ENCODE data around the gene LRCH1. TPM values are rescaled to one million over a fixed set of nuclear protein-coding genes. Genes with fewer than 3 reads are reported as not detected.

The LRCH1 gene
- polyA plus RNA-seq, 1 donor = 20.7 TPM

DNA sequence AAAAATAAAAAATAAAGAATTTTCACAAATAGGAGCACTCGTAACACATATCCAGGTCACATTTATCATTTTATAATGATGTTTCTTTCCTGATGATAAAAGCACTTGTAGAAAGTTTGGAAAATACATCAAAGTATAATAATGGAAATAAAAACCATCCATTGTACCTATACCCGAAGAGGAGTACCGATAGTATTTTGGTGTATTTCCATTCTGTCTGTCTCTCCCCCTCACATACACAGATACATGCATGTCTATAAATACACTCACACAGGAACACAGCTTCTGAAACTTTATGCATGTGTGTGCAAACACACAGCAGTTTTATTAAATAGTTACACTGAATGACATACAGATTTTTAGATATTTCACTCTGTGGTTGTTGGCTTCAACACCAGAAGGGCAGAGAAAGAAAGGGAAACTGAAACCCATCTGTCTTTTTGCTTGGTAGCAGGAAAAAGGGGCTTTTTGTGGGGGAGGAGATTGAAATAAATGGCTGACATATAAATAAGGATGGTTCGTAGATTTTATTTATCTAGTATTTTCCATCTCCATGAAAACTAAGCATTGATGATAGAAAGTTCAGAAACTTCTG, 114.8 kb downstream of the LRCH1 start:
- no peak for DNase-seq

DNA sequence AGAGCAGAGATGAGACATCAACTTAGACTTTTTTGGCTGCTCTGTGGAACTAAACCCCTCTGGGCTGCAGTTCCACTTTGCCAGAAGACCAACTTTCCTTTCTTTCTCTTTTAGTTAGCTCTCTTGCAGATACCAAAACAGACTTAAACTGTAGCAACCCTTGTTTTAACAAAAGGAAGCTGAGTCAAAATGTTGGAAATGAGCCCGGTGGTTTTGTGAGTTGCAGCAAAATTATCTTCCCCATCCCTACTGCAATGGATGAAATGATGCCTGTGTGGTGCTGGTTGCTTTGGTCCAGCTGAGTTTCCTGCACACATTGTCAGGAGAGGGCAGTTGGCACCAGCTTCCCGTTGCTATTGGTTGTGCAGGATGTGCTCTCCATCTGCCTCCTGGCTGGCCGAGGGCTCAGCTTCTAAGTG, 115.3 kb downstream of the LRCH1 start:
- no peak for DNase-seq

DNA sequence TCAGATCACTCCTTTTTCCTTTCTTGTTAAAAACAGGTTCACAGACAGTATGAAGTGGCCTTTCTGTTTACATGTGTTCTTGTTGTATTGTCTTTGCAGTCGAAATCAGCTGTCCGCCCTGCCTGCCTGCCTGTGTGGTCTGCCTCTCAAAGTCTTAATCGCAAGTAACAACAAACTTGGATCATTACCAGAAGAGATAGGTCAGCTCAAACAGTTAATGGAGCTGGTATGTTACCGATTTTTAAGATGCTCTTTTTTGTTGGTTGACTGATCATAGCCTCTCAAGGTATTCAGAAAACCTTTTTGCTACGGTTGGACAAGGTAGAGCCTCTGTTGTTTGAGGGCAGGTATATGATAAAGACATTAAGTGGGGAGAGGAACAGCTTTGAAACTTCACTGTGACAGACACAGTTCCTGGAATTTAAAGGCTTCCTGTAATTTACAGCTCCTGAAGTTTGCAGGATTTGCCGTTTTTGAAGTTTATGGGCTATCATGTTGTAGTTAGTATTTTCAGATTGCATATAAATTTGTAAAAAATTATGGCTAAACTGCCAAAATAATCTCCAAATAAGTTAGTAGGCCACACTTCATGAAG, 116.1 kb downstream of the LRCH1 start:
- no peak for DNase-seq

DNA sequence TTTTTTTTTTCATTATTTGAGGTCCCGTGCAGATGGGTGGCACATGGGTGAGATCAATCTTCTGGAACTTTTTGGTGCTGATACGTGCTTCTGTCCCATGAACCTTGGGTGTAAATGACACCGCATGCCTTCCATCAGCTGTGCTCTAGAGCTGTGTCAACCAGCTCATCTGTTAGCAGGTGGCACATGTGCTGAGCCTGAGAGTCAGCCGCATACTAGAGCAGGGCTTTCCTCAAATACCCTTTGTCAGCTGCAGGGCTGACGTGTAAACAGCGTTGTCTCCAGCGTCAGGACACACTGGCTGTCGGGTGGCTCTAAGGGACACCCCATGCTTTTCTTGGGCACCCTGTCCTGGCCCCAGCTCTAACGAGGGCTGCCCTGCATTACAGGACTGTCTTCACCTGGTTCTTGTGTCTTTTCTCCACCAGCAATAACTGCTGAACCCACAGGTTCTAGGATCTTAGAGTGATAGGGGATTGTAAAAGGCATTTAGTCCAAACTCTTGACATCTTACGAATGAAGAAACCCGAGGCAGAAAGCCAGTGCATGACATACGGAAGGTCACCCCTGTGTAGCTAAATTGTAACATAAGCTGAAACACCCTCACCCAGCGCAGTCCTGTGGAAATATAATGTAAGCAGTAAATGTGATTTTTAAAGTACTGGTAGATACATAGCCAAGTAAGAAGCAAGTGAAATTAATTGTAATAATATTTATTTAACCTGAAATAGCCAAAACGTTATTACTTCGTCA, 119.5 kb downstream of the LRCH1 start:
- no peak for DNase-seq

DNA sequence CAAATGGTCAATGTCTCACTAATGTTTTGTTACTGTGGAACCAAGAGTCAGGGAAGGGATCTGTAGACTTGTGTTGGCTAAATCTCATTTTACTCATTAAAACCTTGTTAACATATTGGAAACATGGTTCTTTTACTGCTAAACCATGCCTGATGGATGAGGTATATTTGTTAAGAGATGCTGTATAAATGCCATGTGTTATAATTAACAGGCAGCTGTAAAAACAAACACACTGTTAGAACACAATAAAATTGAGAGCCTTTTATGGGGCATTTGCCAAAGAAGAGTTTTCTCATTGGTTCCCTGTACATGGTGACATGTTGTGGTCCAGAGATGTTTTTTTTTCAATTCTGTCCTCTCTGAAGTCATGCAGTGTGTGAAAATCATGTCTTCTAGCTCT, 122.0 kb downstream of the LRCH1 start:
- no peak for DNase-seq

DNA sequence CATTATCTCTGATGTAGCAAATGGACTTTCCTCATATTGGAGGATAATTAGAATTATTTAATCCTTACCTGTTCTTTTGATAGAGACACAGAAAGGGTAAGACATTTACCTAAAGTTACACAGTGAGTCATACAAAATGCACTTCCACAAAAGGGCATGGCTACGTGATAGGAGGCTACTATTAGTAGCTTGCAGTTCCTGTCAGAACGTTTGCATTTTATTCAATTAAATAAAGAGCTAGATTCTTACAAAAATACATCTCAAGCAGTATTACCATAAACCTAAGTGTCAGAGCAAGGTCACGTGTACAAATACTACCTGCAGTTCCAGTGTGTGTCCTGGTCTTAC, 123.4 kb downstream of the LRCH1 start:
- no peak for DNase-seq

DNA sequence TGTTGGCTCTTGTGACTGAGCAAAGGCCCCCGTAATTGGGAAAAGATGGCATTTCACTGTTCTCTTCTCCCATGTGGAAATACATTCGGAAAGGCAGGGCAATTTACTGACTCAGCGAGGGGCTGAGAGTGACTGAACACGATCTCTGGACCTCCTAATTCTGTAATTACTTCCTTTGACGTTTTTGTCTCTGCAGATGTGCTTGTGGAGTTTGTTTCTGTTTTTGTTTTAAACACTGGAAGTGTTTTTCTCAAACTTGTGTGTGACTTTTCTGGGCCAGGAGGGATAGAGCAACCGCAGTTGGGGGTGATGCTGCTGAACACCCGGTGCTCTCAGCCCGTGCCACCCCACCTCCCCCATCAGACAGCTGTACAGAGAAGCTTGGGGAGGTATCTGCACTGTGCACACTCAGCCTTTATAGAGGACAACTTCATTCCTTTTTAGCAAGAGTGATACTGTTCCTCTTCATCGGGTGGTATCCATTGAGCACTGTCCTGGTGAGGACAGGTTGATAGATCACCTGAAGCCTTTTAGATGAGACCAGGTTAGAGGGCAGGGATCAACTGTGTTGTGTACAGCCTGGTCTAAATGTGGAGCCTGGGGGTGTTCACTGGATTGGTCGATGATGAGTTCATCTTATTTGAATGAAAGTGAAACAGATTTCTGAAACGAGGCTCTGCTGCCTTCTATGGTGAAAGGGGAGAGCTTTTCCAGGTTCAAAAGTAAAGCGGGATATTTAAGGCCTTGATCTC, 126.6 kb downstream of the LRCH1 start:
- peak; percentile 54 for DNase-seq

DNA sequence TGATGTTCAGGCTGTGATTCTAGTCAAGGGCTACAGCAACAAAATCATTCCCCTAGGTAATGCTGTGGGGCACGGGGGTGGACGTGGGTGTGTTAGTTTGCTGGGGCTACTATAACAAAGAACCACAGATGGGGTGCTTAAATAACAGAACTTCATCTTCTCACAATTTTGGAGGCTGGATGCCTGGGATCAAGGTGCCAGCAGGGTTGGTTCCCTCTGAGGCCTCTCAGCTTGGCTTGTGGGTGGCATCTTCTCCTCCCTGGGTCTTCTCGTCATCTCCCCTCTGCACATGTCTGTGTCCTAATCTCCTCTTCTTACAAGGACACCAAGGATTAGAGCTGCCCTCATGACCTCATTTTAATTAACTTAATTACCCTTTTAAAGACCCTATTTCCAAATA, 129.0 kb downstream of the LRCH1 start:
- DNase-seq = no peak

DNA sequence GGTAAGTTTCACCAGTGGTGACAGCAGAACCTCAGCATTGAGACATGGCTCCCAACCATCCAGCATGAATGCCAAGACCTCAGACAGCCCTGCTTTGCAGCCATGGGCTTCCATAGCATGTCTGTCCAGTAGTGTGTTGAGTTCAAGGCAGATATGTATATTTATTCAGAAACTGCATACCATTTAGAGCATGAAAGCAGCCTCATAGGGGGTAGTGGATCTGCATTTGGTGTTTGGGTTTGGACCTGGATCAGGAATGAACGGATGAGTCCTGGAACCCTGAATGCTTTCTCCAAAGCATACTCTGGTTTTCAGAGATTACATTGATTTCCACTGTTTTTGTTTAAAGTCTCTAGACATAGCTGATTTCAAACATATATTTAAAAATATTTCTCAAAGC, 129.7 kb downstream of the LRCH1 start:
- DNase-seq = no peak

DNA sequence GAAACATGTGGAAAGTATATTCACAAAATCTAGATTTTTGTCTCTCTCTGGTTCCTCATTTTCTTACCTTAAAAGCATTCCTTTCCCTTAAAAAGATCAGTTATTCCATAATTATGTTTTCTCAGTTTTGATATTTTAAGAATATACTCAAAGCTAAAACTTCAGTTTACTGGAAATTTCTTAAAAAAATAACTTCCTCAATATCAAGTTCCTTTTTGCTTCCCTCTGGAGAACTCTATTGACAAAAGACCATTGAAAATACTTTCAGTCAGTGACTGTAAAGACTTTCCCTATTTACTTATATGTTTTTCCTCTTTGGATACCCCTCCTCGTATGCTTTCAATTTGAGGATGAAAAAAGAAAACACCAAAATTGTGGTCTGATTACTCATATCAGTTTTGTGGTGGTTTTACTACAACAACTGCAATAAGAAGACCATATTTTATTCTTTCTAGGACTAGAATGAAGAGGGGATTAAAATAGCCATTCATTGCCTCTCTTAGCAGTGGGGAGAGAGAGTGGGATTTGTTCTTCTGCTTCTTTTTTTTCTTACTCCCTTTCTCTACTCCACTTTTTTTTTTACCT, 130.8 kb downstream of the LRCH1 start:
- no peak for DNase-seq

DNA sequence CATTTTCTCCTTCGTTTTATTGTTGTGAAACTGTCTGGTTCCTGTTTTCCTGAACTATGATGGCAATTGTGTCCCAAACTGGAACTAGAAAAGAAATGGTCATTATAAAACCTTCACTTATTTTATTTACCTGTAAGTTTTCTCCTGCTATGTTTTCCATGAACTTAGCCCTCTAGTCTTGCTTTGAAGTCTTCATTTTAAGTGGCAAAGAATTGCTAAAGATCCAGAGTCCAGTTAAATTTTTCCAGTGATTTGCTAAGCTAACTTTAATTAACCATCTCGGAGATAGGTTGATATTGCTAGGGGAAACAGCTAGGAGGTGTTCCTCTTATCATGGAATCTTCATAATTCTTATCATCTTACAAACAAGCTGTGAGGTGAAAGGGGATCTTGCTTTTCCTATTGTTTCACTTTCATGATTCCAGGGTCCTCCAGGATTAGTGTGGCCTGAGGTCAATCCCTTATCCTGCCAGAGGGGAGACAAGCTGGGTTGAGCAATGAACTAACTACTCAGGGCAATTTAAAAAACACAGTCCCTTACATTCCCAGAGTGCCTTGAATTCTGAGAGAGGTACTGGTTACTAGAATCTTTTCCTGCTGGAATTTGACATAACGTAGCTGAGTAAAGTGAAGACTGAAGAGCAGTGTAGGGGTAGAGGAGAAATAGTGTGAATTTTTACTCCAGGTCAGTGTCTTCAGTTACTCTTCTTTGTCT, 131.5 kb downstream of the LRCH1 start:
- DNase-seq = no peak

DNA sequence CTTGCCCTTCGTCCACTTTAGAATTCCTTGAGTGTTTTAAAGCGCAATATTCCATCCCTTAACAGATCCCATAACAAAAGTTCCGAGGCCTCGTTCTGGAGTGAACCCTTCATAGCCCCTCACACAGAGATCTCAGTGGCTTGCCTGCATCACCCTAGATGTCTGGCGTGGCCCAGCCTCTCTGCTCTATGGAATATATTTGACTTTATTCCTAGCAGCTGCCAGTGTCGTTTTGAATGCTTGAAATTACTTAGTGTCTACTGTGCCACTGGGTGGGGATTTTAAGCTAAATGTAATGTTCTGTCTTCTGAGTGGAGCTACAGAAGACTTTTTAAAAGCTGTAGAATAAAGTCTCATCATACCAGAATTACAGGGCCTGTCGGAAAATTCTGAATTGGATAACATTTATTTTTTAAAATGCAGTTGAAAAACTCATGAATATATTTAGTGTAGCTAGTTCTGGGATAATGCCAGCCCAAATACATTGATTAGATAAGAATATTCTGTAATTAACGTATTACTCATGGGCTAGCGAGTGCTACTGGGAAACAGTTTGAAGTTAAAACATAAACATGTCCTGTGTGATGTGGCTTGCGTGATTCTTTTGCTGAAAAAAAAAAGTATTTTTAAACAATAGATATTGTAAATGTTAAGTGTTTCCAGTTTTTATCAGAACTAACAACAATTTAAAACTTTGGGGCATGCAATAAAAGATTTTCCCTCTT, 132.2 kb downstream of the LRCH1 start:
- no peak for DNase-seq

DNA sequence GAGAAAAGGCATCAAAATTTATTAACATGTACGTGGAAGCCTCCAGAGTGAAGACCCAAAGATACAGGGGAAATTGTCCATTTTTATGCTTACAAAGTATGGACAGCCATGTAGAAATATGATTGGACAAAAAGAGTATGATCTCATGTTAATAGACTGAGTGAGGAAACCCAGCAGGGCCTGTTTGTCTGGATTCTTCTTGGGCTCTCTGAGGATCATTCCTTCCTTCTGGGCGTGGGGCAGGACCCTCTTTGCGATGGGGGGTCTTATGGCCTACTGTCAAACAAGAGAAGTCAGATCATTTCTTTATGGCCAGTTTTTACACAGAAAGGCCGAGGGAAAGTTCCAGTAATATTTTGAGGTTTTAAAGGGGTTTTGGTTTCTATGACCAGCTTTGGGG, 133.2 kb downstream of the LRCH1 start:
- DNase-seq = no peak

DNA sequence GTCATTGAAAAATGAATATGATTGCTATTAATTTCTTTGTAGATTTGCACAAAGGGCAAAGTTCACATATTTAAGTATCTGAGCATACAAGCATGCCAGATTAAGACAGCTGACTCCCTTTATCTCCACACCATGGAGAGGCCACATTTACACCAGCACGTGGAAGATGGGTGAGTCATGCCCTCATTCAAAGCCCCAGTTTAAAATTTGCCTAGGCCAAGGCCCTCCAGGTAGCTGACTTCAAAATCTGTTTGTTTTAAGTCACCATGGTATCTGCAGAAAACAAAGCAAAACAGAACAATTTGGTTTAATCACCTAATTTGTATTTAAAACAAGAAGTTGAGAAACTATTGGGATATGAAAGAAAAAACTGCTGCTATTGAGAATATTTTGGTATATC, 134.8 kb downstream of the LRCH1 start:
- DNase-seq = no peak

DNA sequence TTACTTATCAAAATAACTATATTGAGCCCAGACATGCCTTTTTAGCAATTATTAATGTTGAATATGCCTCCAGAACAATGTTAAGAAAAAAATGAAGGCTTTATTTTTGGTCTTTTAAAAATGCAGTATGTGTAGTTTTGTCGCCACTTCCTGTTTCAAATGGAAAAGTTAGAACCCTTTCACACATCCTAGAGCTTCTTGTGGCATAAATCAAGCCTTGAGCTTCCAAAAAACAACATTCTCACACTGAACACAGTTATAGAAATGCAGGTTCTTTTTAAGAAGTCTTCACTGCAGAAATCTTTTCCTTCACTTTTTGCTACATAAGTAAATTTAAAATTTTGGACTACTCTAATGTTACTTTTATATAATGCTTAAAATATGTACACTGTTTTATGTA, 135.3 kb downstream of the LRCH1 start:
- DNase-seq = no peak

DNA sequence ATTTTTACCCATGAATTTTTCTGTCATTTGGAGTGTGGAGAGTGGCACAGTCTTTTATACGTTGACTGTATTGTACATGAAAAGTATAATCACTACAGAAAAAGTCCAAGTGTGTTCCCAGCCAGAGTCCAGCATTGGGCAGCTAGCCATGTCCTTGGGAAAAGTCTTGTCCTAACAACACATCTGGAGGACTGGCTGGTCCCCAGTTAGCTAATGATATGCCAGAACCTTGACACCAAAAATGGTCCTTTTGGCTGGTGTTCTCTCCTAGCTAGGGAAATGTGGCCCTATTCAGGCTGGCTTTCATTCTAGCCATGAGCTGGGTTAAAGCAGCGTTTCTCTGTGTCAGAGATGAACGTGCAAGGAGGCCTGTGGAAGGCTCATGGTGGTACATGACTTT, 145.0 kb downstream of the LRCH1 start:
- DNase-seq = peak; percentile 40

DNA sequence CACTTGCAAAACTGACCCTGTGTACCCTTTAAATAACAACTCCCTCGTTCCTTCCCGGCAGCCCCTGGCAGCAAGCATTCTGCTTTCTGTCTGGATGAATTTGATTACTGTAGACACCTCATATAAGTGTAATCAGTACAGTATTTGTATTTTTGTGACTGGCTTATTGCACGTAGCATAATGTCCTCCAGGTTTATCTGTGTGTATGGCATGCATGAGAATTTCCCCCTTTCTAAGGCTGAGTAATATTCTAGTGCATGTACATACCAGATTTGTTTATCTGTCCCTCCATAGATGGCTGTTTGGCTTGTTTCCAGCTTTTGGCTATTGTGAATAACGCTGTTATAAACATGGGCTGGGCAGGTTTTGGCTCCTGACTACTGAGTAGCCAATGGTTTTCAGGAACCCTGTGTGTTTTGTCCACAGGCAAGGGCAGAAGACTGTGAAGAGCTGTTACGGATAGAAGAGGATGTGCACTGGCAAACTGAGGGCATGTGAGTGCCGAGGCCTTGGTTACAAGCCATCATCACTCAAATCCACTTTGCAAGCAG, 146.0 kb downstream of the LRCH1 start:
- no peak for DNase-seq

DNA sequence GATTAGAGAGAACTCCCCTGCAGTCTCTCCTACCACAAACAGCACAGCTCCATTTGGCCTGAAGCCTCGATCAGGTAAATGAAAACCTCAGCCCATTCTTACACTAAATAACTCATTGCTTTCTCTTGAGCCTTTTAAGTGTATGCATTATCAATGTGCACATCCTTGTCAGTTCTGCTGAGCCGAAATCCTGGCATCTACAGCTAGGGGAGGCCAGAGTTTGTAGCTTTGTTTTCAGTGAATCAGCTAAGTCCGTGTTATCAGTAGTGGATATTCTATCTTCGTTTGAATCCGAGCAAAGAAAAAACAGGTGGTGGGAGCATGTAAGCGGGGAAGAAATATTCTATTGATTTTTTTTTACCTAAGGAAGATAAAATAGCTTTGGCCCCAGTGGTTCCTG, 159.6 kb downstream of the LRCH1 start:
- DNase-seq = no peak

DNA sequence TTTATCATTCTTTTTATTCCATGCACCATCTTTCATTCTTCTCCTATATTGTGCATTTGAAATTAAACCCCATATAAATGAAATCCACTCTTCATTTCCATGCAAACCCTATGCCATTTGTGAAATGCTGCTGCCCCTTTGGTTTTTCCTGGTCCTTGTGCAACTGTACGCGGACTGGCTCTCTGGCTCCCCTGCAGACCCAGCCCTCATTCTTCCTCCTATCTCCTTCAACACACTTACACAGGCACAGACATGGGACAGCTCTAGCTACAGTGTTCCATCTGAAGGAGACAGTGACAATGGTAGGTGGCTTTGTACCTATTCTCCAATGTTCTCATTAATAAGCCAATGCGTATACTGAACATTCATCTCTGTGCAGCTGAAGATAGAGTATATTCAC, 162.4 kb downstream of the LRCH1 start:
- DNase-seq = no peak

DNA sequence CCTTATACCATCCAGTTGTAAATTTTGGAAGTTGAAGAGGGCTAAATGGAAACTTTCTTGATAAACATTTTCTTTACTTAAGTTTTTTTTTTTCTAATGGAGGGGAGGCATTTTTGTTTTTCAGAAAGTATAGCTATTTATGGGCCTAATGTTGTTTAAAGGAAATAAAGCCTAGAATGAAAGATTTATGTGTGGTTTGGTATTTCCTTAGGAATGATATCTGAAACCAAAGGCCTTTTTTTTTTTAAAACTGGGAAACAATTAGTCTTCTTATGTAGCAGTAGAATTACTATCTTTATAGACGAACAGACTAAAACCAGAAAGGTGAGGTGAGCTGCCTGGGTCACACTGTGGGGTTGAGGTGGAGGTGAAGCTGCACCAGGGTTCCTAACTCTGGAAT, 163.9 kb downstream of the LRCH1 start:
- DNase-seq = no peak

DNA sequence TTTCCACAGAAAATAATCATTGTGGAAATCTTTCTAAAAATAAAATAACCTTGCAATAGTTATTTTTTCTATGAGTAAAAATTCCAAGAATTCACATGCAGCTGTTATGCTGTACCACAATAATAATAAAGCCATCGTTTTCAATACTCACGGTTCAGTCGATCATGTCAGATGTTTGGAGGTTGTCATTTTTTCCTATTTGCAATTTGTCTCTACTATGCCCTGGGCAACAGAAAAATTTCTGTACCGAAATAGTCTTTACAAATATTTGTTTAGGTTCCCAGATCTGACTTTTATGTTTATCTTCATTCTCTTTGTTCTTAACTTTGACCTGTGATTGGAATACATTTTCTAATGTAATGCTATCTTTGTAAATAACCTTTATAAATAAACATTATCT, 164.3 kb downstream of the LRCH1 start:
- DNase-seq = no peak

DNA sequence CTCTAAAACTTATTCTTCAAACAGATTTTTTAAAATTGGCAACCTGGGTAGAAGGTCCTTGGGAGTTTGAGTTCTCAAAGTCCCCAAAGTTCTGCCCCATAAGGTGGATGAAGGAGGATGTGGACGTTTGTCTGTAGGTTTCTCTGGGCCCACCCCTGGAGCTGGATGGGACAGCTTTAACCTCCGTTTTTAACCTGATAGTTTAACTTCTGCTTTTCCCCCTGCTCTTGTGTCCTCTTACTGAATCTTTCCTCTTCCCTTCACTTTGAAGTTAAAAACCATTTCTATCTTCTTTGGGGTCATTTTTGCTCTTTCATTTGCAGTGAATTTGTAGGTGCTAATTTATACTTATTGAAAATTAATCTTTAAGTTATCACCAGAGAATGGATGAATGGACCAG, 164.9 kb downstream of the LRCH1 start:
- no peak for DNase-seq
